Activated CD8-positive, alpha-beta T cell treated with anti-CD3 and anti-CD28 coated beads, Interleukin-2, amount 10 ng/mL, durations not matched to agents 7 days and 5 days (primary cell): ENCODE data around the gene UCP2. TPM values are rescaled to one million over a fixed set of nuclear protein-coding genes. Genes with fewer than 3 reads are reported as not detected.

Source experiments
- ATAC-seq: fragments of 150-1000 bp; cut with Tn5 transposase; one replicate; pipeline ENCODE4 v1.10.0; 2021; ENCODE audit warnings: moderate library complexity
- CTCF ChIA-PET: fragments of 350-600 bp; sonication (Branson Sonifier 250); formaldehyde crosslinking; loops from one replicate; lab custom pipeline; 2021; ENCODE audit warnings: antibody characterized with exemption; lab: Charles Lee
- POLR2A ChIA-PET: fragments of 350-600 bp; sonication (Branson Sonifier 250); formaldehyde crosslinking; loops from one replicate; lab custom pipeline; 2021; ENCODE audit warnings: antibody characterized with exemption; lab: Charles Lee
- DNase-seq: peaks from one replicate; pipeline ENCODE4 v3.0.0-alpha.2; 2020
- H3K27ac Mint-ChIP-seq: one replicate; pipeline ENCODE4 v1.8.0; 2021; ENCODE audit warnings: mild to moderate bottlenecking, mixed read lengths
- H3K27me3 Mint-ChIP-seq: one replicate; pipeline ENCODE4 v1.8.0; 2021; ENCODE audit warnings: low read depth, mixed read lengths
- H3K36me3 Mint-ChIP-seq: one replicate; pipeline ENCODE4 v1.8.0; 2021; ENCODE audit warnings: low read depth, mixed read lengths
- H3K4me1 Mint-ChIP-seq: one replicate; pipeline ENCODE4 v1.8.0; 2021; ENCODE audit warnings: low read depth, mixed read lengths
- H3K4me3 Mint-ChIP-seq: one replicate; pipeline ENCODE4 v1.8.0; 2021; ENCODE audit warnings: mild to moderate bottlenecking, mixed read lengths
- H3K9me3 Mint-ChIP-seq: one replicate; pipeline ENCODE4 v1.8.0; 2022; ENCODE audit warnings: mixed read lengths; ENCODE audit not compliant: insufficient read depth
- total RNA-seq, 2 experiments: library from RNA; stranded (reverse); gene quantifications; one replicate each; pipeline ENCODE4 v1.2.3, GENCODE V29; 2021

UCP2 gene
- total RNA-seq, 2 experiments from 2014 or later, result 205 to 218 TPM

- H3K4me3 Mint-ChIP-seq, result no peak overlapping the region
- H3K27ac Mint-ChIP-seq, result no peak overlapping the region
- H3K27me3 Mint-ChIP-seq, result no peaks in the 10 kb centered on the region
- DNase-seq, result no peak
- ChIA-PET CTCF (interaction anchor here (1.4 to 1.5 kb wide), 2 partner anchors 10 to 15 kb away, joined by 3 to 4 read pairs; no protein-coding TSS in a partner anchor), POLR2A (interaction anchor here (9.5 kb wide), 1 partner anchor 16 kb away, joined by 135 read pairs; the partner anchor contains the start of gene UCP2)
- no peak for ATAC-seq
- H3K36me3 Mint-ChIP-seq, result no peaks in the 10 kb centered on the region
- H3K4me1 Mint-ChIP-seq, result peaks cover 36% of the 10 kb centered on the region
- no peaks in the 10 kb centered on the region for H3K9me3 Mint-ChIP-seq
These were observed 16.9 kb downstream of the UCP2 start for GRCh38 chr11:73965764-73966121.

DNA sequence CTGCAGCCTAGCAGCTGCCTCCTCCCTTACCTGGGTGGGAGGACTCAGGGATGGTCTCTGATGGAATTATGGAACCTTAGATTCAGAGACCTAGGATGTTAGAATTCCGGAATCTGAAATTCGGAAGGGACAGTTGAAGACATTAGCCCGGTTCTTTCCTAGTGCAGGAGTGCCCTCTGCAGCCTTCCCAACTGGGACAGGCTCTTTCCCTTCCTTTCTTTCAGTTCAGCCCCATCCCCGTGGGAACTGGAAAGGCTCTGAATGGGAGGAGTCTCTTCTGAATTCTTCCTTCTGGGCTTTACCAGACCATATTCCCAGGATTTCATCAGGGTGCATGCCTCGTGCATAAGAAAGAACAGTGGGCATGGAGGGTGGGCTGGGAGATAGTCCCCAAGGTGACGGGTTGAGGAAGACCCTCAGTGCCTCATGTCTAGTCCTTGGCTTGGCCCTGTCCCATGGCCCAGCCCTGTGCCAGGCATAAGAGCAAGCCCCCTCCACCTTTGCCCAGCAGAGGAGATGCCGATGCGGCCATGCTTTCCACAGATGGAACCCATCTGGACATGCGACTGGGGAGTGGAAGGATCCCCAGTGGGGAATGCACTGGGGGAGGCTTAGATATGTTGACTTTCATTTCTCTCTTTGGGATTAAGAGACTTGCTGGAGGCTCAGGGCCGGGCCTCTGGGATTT lies 17.4 kb downstream of the UCP2 start:
- ATAC-seq (no peak), DNase-seq (no peak)
- Mint-ChIP-seq H3K27ac (no peak overlapping the region), H3K36me3 (no peaks in the 10 kb centered on the region), H3K9me3 (no peaks in the 10 kb centered on the region), H3K27me3 (no peaks in the 10 kb centered on the region), H3K4me3 (no peak overlapping the region), H3K4me1 (peaks cover 31% of the 10 kb centered on the region)
- CTCF ChIA-PET, result interaction anchor here (0.8 to 2.1 kb wide), 6 partner anchors 8 to 96 kb away, joined by 3 to 29 read pairs (median 4); no protein-coding TSS in a partner anchor
- POLR2A ChIA-PET, result no interaction called here

- no peak overlapping the region for H3K27ac Mint-ChIP-seq
- H3K4me3 Mint-ChIP-seq, result no peak overlapping the region
- no peaks in the 10 kb centered on the region for H3K27me3 Mint-ChIP-seq
- H3K4me1 Mint-ChIP-seq, result peaks cover 17% of the 10 kb centered on the region
- H3K9me3 Mint-ChIP-seq, result no peaks in the 10 kb centered on the region
- DNase-seq, result no peak
- ATAC-seq, result no peak
- H3K36me3 Mint-ChIP-seq, result no peaks in the 10 kb centered on the region
- CTCF ChIA-PET, result interaction anchor here (0.6 to 2.1 kb wide), 27 partner anchors 11 to 486 kb away, joined by 3 to 29 read pairs (median 4); partner anchors contain the start of genes C2CD3, PPME1 and UCP3
- POLR2A ChIA-PET, result interaction anchor here (0.6 to 1.2 kb wide), 2 partner anchors 19 to 66 kb away, joined by 3 to 6 read pairs; partner anchors contain the start of gene UCP2
These were observed 18.8 kb downstream of the UCP2 start for GRCh38 chr11:73963861-73964260.

- Mint-ChIP-seq H3K4me1 (peaks cover 8% of the 10 kb centered on the region), H3K27ac (no peak overlapping the region)
- CTCF ChIA-PET, result interaction anchor here (2.1 kb wide), 1 partner anchor 209 kb away, joined by 10 read pairs; the partner anchor contains the start of genes C2CD3 and PPME1
These were observed 20.4 kb downstream of the UCP2 start for GRCh38 chr11:73962101-73962705.

GRCh38 chr11:73961321-73961720 lies 21.3 kb downstream of the UCP2 start:
- H3K27me3 Mint-ChIP-seq, result no peaks in the 10 kb centered on the region
- ChIA-PET CTCF (interaction anchor here (1.2 kb wide), 1 partner anchor 10 kb away, joined by 3 read pairs; the partner anchor contains the start of gene DNAJB13), POLR2A (no interaction called here)

More at GRCh38 chr11:73962101-73962705, 20.4 kb downstream of the UCP2 start:
- DNase-seq, result no peak
- POLR2A ChIA-PET, result no interaction called here
- Mint-ChIP-seq H3K36me3 (no peaks in the 10 kb centered on the region), H3K9me3 (no peaks in the 10 kb centered on the region), H3K4me3 (no peak overlapping the region), H3K27me3 (no peaks in the 10 kb centered on the region)
- ATAC-seq, result no peak

DNA sequence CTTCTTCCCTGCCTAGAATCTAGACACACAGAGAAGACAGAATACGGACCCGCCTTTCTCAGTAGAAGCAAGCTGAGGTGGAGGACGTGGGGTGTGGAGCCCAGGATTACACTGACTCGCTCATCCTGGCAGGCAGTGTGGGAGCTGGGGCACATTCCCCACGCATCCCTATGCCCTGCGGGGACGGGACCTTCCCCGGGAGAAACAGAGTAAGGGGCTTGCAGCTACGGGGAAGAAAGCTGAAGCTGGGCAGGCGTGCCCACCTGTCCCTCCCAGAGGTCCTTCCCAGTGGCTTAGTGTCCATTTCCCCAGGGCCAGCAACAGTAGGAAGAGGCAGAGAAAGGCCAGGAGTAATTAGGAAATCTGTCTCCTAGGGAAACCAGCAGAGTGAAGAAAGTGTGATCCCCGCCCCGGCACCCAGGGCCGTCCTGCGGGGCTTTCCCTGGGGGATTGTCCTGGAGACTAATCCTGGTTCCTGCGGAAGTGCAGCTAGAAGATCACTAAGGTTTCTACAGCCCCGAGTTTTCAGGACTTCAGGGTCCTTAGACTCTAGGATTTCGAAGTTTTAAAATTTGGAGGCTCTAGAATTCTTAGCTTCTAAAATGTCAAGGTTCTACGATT lies 24.0 kb downstream of the UCP2 start:
- no peak for ATAC-seq
- H3K27ac Mint-ChIP-seq, result no peak overlapping the region
- no peak overlapping the region for H3K4me3 Mint-ChIP-seq
- H3K27me3 Mint-ChIP-seq, result no peaks in the 10 kb centered on the region
- no peaks in the 10 kb centered on the region for H3K36me3 Mint-ChIP-seq
- H3K9me3 Mint-ChIP-seq, result no peaks in the 10 kb centered on the region
- no peak for DNase-seq
- H3K4me1 Mint-ChIP-seq, result no peaks in the 10 kb centered on the region
- ChIA-PET CTCF (interaction anchor here (0.6 kb wide), 1 partner anchor 430 kb away, joined by 3 read pairs; no protein-coding TSS in a partner anchor), POLR2A (no interaction called here)

More at GRCh38 chr11:73961321-73961720, 21.3 kb downstream of the UCP2 start:
- no peaks in the 10 kb centered on the region for H3K9me3 Mint-ChIP-seq
- H3K27ac Mint-ChIP-seq, result no peak overlapping the region
- no peak for ATAC-seq
- H3K4me3 Mint-ChIP-seq, result no peak overlapping the region
- peaks cover 8% of the 10 kb centered on the region for H3K4me1 Mint-ChIP-seq
- H3K36me3 Mint-ChIP-seq, result no peaks in the 10 kb centered on the region
- DNase-seq, result no peak

- Mint-ChIP-seq H3K27ac (no peak overlapping the region), H3K4me1 (no peaks in the 10 kb centered on the region), H3K27me3 (no peaks in the 10 kb centered on the region), H3K4me3 (no peak overlapping the region), H3K36me3 (no peaks in the 10 kb centered on the region), H3K9me3 (no peaks in the 10 kb centered on the region)
- DNase-seq, result no peak
- CTCF ChIA-PET, result no interaction called here
- POLR2A ChIA-PET, result no interaction called here
- ATAC-seq, result no peak
These were observed 24.8 kb downstream of the UCP2 start for GRCh38 chr11:73957654-73958361.

DNA sequence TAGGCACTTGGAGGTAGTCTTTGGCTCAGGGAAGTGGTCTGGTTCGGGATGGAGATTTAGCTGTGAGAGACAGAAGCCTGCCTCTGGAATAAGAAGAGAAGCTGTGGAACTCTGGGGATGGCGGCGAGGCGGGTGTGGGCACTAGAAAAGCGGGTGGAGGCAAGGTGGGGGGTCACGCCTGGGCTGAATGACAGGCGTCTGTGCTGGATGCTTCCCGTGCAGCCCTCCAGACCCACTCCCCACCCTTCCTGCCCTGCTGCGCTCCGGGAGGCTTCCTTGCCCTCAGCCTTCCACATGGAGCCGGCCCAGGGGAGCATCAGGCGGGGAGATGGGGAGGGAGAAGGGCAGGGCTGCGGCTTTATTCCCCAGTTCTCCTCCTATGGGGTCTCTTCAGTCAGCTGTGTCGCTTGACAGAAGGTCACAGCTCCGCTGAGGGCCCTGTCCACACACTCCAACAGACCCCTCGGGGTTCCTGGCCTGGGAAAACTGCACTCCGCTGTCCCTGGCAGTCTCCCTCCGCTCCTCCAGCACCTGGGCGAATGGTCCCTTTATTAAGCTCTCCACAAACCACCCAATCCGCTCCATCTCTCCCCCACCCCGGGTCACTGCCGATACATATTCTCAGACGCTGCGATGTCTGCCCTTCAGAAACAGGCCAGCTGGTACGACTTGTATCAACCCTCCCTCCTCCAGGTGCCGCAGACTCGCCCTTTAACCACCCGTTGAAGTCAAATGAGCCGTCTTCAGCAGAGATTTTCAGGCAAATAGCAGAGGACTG lies 25.6 kb downstream of the UCP2 start:
- no peaks in the 10 kb centered on the region for H3K4me1 Mint-ChIP-seq
- no peak overlapping the region for H3K27ac Mint-ChIP-seq
- H3K36me3 Mint-ChIP-seq, result no peaks in the 10 kb centered on the region
- H3K9me3 Mint-ChIP-seq, result no peaks in the 10 kb centered on the region
- ChIA-PET CTCF (no interaction called here), POLR2A (no interaction called here)
- ATAC-seq (no peak), DNase-seq (no peak)
- no peaks in the 10 kb centered on the region for H3K27me3 Mint-ChIP-seq
- no peak overlapping the region for H3K4me3 Mint-ChIP-seq

DNA sequence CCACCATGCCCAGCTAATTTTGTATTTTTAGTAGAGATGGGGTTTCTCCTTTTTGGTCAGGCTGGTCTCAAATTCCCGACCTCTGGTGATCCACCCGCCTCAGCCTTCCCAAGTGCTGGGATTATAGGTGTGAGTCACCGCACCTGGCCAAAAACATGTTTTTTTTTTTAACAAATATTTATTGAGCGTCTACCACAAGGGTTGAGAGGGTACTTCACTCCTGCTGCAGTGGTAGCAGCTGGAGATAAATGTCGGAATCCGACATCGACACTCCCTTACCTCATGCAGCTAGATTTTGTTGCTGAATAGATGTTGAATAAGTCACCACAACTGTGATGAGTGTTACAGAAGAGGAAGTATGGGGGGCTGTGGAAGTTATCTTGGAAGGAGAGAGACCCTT lies 30.8 kb downstream of the UCP2 start:
- ChIA-PET CTCF (interaction anchor here (1.5 kb wide), 1 partner anchor 9 kb away, joined by 3 read pairs; no protein-coding TSS in a partner anchor), POLR2A (no interaction called here)
- ATAC-seq, result no peak
- H3K9me3 Mint-ChIP-seq, result no peaks in the 10 kb centered on the region
- no peaks in the 10 kb centered on the region for H3K4me1 Mint-ChIP-seq
- H3K27me3 Mint-ChIP-seq, result no peaks in the 10 kb centered on the region
- H3K4me3 Mint-ChIP-seq, result no peak overlapping the region
- no peaks in the 10 kb centered on the region for H3K36me3 Mint-ChIP-seq
- DNase-seq, result no peak
- H3K27ac Mint-ChIP-seq, result no peak overlapping the region

DNA sequence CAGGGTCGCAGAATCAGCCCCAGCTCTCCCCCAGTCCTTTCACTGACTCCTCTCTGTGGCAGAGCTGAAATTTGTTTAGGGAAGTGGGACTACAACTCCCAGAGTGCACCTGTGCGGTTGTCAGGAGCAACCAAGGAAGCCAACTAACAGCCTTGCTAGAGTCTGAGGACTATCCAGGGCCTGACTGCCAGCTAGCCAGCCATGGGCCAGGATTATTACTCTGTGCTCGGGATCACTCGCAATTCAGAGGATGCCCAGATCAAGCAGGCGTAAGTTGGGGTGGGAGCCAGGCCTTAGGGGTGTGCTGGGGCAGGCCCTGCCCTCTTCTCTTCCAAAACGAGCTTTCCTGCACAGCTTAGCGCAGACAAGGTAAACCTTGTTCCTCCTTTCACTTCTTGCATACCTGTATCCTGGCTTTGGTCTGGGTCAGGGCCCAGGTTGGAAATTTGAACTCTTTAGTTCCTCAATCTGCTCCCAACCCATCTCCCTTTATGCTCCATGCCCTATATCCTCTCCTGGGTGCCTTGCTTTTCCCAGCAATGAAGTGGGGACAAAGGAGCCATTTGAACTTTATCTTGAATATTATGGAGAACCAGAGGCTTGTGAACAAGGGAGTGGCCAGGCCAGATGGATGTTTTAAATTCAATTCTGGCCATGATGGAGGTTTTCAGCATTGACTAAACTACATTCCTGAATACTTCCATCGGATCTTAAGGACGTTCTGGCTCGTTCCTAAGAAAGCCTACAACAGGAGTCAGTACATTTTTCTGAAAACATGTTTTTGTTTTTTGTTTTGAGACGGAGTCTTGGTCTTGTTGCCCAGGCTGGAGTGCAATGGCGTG lies 31.6 kb downstream of the UCP2 start, which contains the start of gene DNAJB13:
Gene DNAJB13 (plus strand): TSS at position 158 of the 842 bp plus-strand sequence. CDS start 44 bp downstream, at position 202.
- Mint-ChIP-seq H3K36me3 (no peaks in the 10 kb centered on the region), H3K27ac (no peak within 1 kb of the TSS), H3K27me3 (no peaks in the 10 kb centered on the region), H3K4me3 (no peak within 1 kb of the TSS), H3K9me3 (no peaks in the 10 kb centered on the region), H3K4me1 (no peaks in the 10 kb centered on the region)
- ATAC-seq (peak; percentile 60), DNase-seq (peak; percentile 40)
- POLR2A ChIA-PET, result interaction anchor here (0.6 kb wide), 1 partner anchor 17 kb away, joined by 3 read pairs; no protein-coding TSS in a partner anchor
- CTCF ChIA-PET, result interaction anchor here (1.5 kb wide), 1 partner anchor 10 kb away, joined by 3 read pairs; no protein-coding TSS in a partner anchor
